Tibial artery (tissue), 4 donors: ENCODE data around the gene LMLN.
"Not testable (repeated sequence)": the region's sequence is repeated elsewhere in the genome, so short reads cannot be mapped to it uniquely, and the experiment has no call there.

Experiments
- DNase-seq, 2 donors: peaks; one replicate each; pipeline ENCODE4 v3.0.0-alpha.2; 2019
- H3K27ac ChIP-seq, 2 donors: fragments of 200-600 bp; sonication (generic) in 1 of 2; 1 replicate in 1 of 2; 2 replicates in 1 of 2; pipeline ENCODE4 v1.5.1; 2018 to 2019; ENCODE audit warnings: mild to moderate bottlenecking in 1 of 2
- H3K27me3 ChIP-seq, 2 donors: fragments of 200-600 bp; sonication (generic) in 1 of 2; one replicate each; pipeline versions ENCODE4 v1.5.1 to v1.6.0; 2016 to 2019
- H3K36me3 ChIP-seq, 3 donors: fragments of 200-600 bp; sonication (generic) in 2 of 3; one replicate each; pipeline ENCODE4 v1.5.1; 2016 to 2019; ENCODE audit warnings: mild to moderate bottlenecking in 2 of 3
- H3K4me1 ChIP-seq, 4 donors: fragments of 200-600 bp; sonication (generic) in 2 of 4; 1 replicate in 3 of 4; 2 replicates in 1 of 4; pipeline ENCODE4 v1.5.1; 2016 to 2019
- H3K4me3 ChIP-seq, 2 donors: fragments of 200-600 bp; sonication (generic) in 1 of 2; 1 replicate in 1 of 2; 2 replicates in 1 of 2; pipeline ENCODE4 v1.5.1; 2018 to 2019; ENCODE audit warnings: mild to moderate bottlenecking in 2 of 2
- H3K9me3 ChIP-seq, 3 donors: fragments of 200-600 bp; sonication (generic) in 1 of 3; one replicate each; pipeline ENCODE4 v1.5.1; 2016 to 2019
- intact Hi-C: fragments of 100-400 bp; cut with DNase I; formaldehyde crosslinking; loops from one replicate; pipeline ENCODE4 v1.15.0; 2023; ENCODE audit warnings: low total_unique reads
- TF ChIP-seq, protein P1 (sequence below), 2 experiments: fragments of 200-600 bp in 1 of 2; fragments of 450-650 bp in 1 of 2; IDR thresholded peaks; one replicate each; pipeline ENCODE4 v1.5.1; 2017 to 2019; ENCODE audit warnings: antibody characterized with exemption in 2 of 2, mild to moderate bottlenecking in 1 of 2, moderate library complexity in 1 of 2

Gene LMLN

DNA sequence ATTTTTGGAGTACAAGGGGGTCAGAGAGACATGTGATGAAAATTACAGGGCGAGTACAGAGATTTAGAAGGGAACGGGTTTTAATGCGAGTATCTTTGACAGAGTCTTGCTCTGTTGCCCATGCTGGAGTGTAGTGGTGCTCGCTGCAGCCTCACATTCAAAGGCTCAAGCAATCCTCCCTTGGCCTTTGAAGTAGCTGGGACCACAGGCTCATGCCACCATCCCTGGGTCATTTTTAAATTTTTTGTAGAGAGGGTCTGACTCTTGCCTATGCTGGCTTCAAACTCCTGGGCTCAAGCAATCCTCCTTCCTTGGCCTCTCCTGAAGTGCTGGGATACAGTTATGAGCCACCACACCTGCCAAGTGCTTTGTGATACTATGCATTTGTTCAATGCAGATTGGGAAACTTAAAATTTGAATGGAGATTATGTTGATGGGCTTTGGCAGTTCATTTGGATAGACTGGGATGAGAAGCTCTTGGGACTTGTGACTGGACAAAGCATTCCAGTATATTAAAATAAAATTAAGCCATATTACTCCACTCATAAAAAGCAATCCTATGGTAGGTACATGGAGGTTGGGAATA lies 4.0 kb upstream of the LMLN start:
- no peak overlapping the region for H3K4me3 ChIP-seq
- DNase-seq = no peak
- peaks cover 49 to 65% (median 55%) of the 10 kb centered on the region in 3 donors for H3K36me3 ChIP-seq
- intact Hi-C loops = no loop called here
- H3K9me3 ChIP-seq = no peaks in the 10 kb centered on the region
- H3K4me1 ChIP-seq = peaks cover 0 to 46% (median 34%) of the 10 kb centered on the region in 4 donors
- no peak overlapping the region for H3K27ac ChIP-seq
- TF ChIP-seq, protein P1, sequence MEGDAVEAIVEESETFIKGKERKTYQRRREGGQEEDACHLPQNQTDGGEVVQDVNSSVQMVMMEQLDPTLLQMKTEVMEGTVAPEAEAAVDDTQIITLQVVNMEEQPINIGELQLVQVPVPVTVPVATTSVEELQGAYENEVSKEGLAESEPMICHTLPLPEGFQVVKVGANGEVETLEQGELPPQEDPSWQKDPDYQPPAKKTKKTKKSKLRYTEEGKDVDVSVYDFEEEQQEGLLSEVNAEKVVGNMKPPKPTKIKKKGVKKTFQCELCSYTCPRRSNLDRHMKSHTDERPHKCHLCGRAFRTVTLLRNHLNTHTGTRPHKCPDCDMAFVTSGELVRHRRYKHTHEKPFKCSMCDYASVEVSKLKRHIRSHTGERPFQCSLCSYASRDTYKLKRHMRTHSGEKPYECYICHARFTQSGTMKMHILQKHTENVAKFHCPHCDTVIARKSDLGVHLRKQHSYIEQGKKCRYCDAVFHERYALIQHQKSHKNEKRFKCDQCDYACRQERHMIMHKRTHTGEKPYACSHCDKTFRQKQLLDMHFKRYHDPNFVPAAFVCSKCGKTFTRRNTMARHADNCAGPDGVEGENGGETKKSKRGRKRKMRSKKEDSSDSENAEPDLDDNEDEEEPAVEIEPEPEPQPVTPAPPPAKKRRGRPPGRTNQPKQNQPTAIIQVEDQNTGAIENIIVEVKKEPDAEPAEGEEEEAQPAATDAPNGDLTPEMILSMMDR (IDR thresholded peaks at IDR 0.05) = no peak
- H3K27me3 ChIP-seq = no peaks in the 10 kb centered on the region

DNA sequence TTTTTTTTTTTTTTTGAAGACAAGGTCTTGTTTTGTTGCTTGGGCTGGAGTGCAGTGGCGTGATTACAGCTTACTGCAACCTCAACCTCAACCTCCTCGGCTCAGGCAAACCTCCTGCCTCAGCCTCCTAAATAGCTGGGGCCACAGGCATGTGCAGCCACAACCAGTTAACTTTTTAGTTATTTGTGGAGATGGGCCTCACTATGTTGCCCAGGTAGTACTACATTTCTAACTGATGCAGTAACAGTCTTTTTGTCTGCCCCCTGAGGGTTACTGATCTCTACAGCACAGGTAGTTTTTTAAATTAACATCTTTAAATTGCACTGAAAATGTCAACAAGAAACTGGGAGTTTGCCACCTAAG lies 3.4 kb upstream of the LMLN start:
- Histone ChIP-seq H3K9me3 (no peaks in the 10 kb centered on the region), H3K27ac (no peak overlapping the region), H3K4me1 (peaks cover 0 to 46% (median 33%) of the 10 kb centered on the region in 4 donors), H3K36me3 (peaks cover 44 to 59% (median 51%) of the 10 kb centered on the region in 3 donors), H3K27me3 (no peaks in the 10 kb centered on the region), H3K4me3 (no peak overlapping the region)
- no peak for DNase-seq
- TF ChIP-seq, protein P1 (IDR thresholded peaks at IDR 0.05) = no peak
- intact Hi-C loops = no loop called here

DNA sequence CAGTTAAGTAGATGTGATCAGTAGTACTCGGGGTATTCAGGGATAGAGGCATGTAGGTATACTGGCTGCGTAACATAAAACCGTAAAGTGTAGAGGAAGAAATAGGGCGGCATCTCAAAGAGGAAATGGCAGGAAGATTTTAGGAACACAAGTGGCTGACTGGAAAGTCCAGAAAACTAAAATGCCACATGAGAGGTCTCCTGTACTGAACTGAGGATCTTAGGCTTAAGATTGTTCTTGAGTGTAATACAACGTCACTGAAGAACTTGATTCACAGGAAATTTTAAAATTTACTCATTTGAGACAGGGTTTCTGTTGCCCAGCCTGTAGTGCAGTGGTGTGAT lies 2.3 kb upstream of the LMLN start:
- H3K4me1 ChIP-seq = peaks cover 0 to 34% (median 23%) of the 10 kb centered on the region in 4 donors
- peaks cover 33 to 48% (median 39%) of the 10 kb centered on the region in 3 donors for H3K36me3 ChIP-seq
- H3K27ac ChIP-seq = peak overlapping the region in 1 of 2 donors; percentile 1

DNA sequence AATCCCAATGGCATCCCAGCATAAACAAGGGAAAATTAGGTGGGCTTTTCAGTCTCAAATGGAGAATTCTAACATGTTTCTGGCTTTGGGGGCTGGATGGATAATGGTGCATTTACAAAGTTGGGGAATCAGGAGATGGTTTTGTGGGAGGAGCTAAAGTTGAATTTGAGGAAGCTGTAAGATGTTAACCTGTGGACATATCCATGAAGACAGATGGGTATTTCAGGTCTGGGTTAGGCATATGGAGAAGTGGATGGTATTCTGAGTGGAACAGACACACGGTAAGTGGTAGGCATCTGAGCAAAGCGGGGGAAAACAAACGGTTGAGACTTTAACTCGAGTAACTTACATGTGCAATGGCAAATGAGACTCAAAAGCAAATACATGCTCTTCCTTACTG lies 1.7 kb upstream of the LMLN start:
- DNase-seq = no peak
- Histone ChIP-seq H3K27ac (peak overlapping the region in 1 of 2 donors; percentile 1), H3K9me3 (no peaks in the 10 kb centered on the region), H3K36me3 (peaks cover 28 to 42% (median 33%) of the 10 kb centered on the region in 3 donors), H3K4me1 (peaks cover 0 to 29% (median 18%) of the 10 kb centered on the region in 4 donors), H3K27me3 (no peaks in the 10 kb centered on the region), H3K4me3 (no peak overlapping the region)
- intact Hi-C loops = no loop called here
- TF ChIP-seq, protein P1 (IDR thresholded peaks at IDR 0.05) = no peak

More for the DNA sequence above, 2.3 kb upstream of the LMLN start:
- intact Hi-C loops = no loop called here
- H3K4me3 ChIP-seq = no peak overlapping the region
- no peaks in the 10 kb centered on the region for H3K27me3 ChIP-seq
- TF ChIP-seq, protein P1 (IDR thresholded peaks at IDR 0.05) = no peak
- DNase-seq = no peak
- no peaks in the 10 kb centered on the region for H3K9me3 ChIP-seq

DNA sequence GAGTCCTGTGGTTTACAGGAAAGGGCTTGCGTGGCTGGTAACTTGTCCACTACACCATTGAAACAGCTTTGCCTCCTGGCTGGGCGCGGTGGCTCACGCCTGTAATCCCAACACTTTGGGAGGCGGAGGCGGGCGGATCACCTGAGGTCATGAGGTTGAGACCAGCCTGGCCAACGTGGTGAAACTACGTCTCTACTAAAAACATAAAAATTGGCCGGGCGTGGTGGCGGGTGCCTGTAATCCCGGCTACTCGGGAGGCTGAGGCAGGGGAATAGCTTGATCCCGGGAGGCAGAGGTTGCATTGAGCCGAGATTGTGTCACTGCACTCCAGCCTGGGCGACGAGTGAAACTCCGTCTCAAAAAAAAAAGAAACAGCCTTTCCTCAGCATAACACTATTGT lies 1.2 kb upstream of the LMLN start:
- H3K9me3 ChIP-seq, intact Hi-C loops, H3K27me3 ChIP-seq, H3K4me3 ChIP-seq, DNase-seq: not testable (repeated sequence)
- Histone ChIP-seq H3K36me3 (peaks cover 23 to 37% (median 28%) of the 10 kb centered on the region in 3 donors), H3K4me1 (peaks cover 0 to 24% (median 14%) of the 10 kb centered on the region in 4 donors), H3K27ac (peak overlapping the region; percentile 66 to 73)

DNA sequence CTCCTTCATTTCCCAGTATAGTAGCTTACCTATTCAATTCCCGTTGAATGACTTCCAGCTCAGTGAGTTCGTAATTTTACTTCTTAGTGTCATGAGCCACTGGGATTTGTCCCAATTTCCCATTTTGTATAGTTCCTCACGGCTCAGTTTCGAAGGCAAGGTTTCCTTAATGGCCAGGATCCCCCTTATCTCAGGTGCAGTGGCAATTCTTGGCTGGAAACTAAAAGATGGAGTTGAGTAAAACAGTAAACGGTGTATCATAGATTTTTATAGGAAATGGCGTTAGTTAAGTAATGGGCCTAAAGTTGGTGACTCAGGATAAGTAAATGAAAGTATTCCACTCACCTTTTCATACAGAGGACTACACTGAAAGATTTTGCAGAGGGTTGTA lies 522 bp upstream of the LMLN start:
- Histone ChIP-seq H3K36me3 (peaks cover 16 to 31% (median 22%) of the 10 kb centered on the region in 3 donors), H3K27ac (peak overlapping the region; percentile 66 to 73), H3K4me1 (peaks cover 0 to 20% (median 13%) of the 10 kb centered on the region in 4 donors), H3K9me3 (no peaks in the 10 kb centered on the region), H3K27me3 (no peaks in the 10 kb centered on the region), H3K4me3 (peak overlapping the region; percentile 70 to 90)
- intact Hi-C loops = no loop called here
- TF ChIP-seq, protein P1 (IDR thresholded peaks at IDR 0.05) = no peak
- DNase-seq = no peak
